Activated CD4-positive, alpha-beta T cell treated with anti-CD3 and anti-CD28 coated beads, Interleukin-2, amount 10 ng/mL, durations not matched to agents 24 days and 14 days (primary cell): ENCODE data around the gene CST3. TPM values are rescaled to one million over a fixed set of nuclear protein-coding genes. Genes with fewer than 3 reads are reported as not detected.

Experiments
- DNase-seq: peaks from one replicate; pipeline ENCODE4 v3.0.0; 2022
- H3K27ac Mint-ChIP-seq: one replicate; pipeline ENCODE4 v1.8.0; 2022; ENCODE audit warnings: mild to moderate bottlenecking, mixed read lengths
- H3K27me3 Mint-ChIP-seq: one replicate; pipeline ENCODE4 v1.8.0; 2022; ENCODE audit warnings: mixed read lengths
- H3K36me3 Mint-ChIP-seq: one replicate; pipeline ENCODE4 v1.8.0; 2022; ENCODE audit warnings: low read depth, mild to moderate bottlenecking, mixed read lengths
- H3K4me1 Mint-ChIP-seq: one replicate; pipeline ENCODE4 v1.8.0; 2021; ENCODE audit warnings: mixed read lengths
- H3K4me3 Mint-ChIP-seq: one replicate; pipeline ENCODE4 v1.8.0; 2022; ENCODE audit warnings: mild to moderate bottlenecking, moderate library complexity, mixed read lengths
- H3K9me3 Mint-ChIP-seq: one replicate; pipeline ENCODE4 v1.8.0; 2021; ENCODE audit warnings: mixed read lengths
- intact Hi-C: fragments of 100-400 bp; cut with micrococcal nuclease; formaldehyde crosslinking; loops from one replicate; pipeline ENCODE4 v1.15.1; 2023
- total RNA-seq: library from RNA; stranded (reverse); gene quantifications from 2 replicates; pipeline ENCODE4 v1.2.3, GENCODE V29; 2022

CST3 gene
- total RNA-seq, 1 donor from 2014 or later, result 0.72 TPM

GRCh38 chr20:23634044-23634801, 3.5 kb downstream of the CST3 start:
- no peak for DNase-seq
- Mint-ChIP-seq H3K9me3 (no peaks in the 10 kb centered on the region), H3K4me3 (no peak overlapping the region), H3K27me3 (peaks cover 15% of the 10 kb centered on the region), H3K27ac (no peak overlapping the region), H3K36me3 (no peaks in the 10 kb centered on the region), H3K4me1 (peaks cover 7% of the 10 kb centered on the region)
- intact Hi-C loops, result no loop called here

DNA sequence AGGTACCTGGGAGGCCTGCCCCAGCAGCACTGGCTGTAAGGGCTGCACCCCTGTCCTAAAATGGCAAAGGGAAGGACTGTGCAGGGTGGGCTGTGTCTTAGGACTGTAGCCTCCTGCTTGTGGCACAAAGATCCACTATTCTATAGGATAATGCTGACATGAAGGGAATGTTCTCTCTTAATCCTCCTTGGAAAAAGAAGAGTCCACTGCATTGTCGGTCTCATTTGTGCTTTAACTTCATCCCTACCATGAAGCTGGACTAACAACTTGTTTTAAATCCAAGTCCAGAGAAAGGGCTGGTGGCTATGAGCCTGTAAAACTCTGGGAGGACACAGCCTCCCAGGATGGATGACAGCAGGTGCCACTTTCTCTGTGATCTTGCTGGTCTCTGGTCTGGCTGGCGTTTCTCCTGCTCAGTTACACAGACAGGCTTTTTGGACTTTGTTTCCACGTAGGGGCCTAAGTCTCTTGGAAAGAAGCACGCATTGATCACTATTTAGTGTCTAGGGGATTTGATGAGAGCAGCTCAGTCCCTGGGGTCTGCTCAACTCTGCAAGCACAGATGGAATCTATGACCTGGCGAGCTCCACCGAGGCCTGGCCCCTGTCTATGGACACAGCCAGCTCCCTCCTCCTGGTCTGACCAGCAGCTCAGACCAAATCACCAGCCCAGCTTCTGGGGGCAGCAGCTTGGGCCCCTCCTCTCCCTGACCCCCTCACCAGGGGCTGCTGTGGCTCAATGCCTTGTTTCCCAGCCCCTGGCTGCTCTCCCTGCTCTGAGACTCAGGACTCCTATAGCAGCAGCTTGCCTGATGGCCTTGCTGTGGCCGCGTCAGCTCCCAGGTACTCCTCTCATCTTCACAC, 4.8 kb downstream of the CST3 start:
- H3K36me3 Mint-ChIP-seq, result no peaks in the 10 kb centered on the region

GRCh38 chr20:23631981-23632710, 5.6 kb downstream of the CST3 start:
- no peak overlapping the region for H3K4me3 Mint-ChIP-seq
- H3K36me3 Mint-ChIP-seq, result no peaks in the 10 kb centered on the region
- intact Hi-C loops, result no loop called here
- peaks cover 12% of the 10 kb centered on the region for H3K27me3 Mint-ChIP-seq
- H3K9me3 Mint-ChIP-seq, result no peaks in the 10 kb centered on the region
- no peak overlapping the region for H3K27ac Mint-ChIP-seq
- peaks cover 6% of the 10 kb centered on the region for H3K4me1 Mint-ChIP-seq
- DNase-seq, result no peak

More for the DNA sequence above, 4.8 kb downstream of the CST3 start:
- Mint-ChIP-seq H3K4me3 (no peak overlapping the region), H3K4me1 (peaks cover 7% of the 10 kb centered on the region), H3K27me3 (peaks cover 13% of the 10 kb centered on the region), H3K9me3 (no peaks in the 10 kb centered on the region), H3K27ac (no peak overlapping the region)
- DNase-seq, result no peak
- intact Hi-C loops, result no loop called here

DNA sequence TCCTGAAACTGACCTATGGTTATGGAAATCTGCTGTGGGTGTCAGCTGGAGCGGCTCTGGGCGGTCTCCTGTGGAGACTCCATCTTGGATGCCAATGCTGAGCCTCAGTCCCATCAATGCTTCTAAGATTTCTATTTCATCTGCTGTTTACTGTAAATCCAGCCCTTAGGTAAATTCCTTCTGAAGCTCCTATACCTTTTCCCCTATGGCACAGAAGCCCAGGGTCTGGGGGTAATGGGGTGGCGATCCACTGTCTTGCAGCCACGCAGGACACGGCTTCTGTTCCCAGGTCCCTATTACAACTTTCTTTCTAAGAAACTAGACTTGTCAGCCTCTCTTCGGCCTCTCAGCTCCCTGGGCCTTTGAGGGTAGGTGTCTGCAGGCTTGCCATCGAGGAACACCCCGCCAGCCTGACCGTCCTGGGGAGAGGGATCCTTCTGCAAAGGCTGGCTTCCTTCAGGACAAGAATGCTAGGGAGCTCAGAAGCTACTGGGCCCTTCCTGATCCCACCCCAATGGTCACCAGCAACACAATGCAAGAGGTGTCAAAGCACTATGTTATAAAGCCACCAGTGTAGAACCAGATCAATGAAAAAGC, 6.4 kb downstream of the CST3 start:
- Mint-ChIP-seq H3K4me3 (no peak overlapping the region), H3K4me1 (no peaks in the 10 kb centered on the region), H3K27me3 (peaks cover 8% of the 10 kb centered on the region), H3K27ac (no peak overlapping the region), H3K36me3 (no peaks in the 10 kb centered on the region), H3K9me3 (no peaks in the 10 kb centered on the region)
- no peak for DNase-seq
- intact Hi-C loops, result no loop called here

DNA sequence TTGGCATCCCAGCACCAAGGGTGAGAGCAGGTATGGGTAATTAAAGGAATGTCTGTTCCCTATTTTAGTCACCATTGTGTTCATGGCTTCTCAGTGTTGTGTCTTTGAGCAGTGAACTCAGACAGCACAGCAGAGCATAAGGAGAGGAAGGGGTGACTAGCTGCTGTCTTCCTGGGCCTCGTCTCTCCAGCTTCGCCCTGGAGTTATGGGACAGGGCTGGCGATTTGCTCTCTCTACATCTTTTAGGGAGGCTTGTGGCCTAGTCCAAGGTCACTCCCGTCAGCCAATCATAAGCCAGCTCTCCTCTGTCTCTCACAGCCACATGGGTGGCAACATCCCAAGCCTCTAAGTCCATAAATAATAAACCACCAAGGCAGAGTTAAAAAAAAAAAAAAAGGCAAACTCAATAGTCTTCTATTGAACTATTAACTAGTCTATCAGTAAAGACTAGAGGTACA, 7.3 kb downstream of the CST3 start:
- no peak overlapping the region for H3K4me3 Mint-ChIP-seq
- intact Hi-C loops, result no loop called here
- H3K27ac Mint-ChIP-seq, result no peak overlapping the region
- H3K36me3 Mint-ChIP-seq, result no peaks in the 10 kb centered on the region
- H3K9me3 Mint-ChIP-seq, result no peaks in the 10 kb centered on the region
- H3K27me3 Mint-ChIP-seq, result peaks cover 4% of the 10 kb centered on the region
- no peak for DNase-seq
- no peaks in the 10 kb centered on the region for H3K4me1 Mint-ChIP-seq

- DNase-seq, result no peak
- H3K4me3 Mint-ChIP-seq, result no peak overlapping the region
- no peaks in the 10 kb centered on the region for H3K9me3 Mint-ChIP-seq
- peaks cover 5% of the 10 kb centered on the region for H3K27me3 Mint-ChIP-seq
- intact Hi-C loops, result no loop called here
- H3K4me1 Mint-ChIP-seq, result no peaks in the 10 kb centered on the region
- no peak overlapping the region for H3K27ac Mint-ChIP-seq
- H3K36me3 Mint-ChIP-seq, result no peaks in the 10 kb centered on the region
Measured at GRCh38 chr20:23629542-23630391, 8.0 kb downstream of the CST3 start.

GRCh38 chr20:23629017-23629541, 8.7 kb downstream of the CST3 start:
- DNase-seq, result no peak
- Mint-ChIP-seq H3K36me3 (no peaks in the 10 kb centered on the region), H3K27me3 (peaks cover 10% of the 10 kb centered on the region), H3K9me3 (no peaks in the 10 kb centered on the region), H3K27ac (no peak overlapping the region), H3K4me3 (no peak overlapping the region), H3K4me1 (peaks cover 3% of the 10 kb centered on the region)
- intact Hi-C loops, result no loop called here

GRCh38 chr20:23628402-23629016, 9.2 kb downstream of the CST3 start:
- Mint-ChIP-seq H3K27me3 (peaks cover 10% of the 10 kb centered on the region), H3K27ac (no peak overlapping the region), H3K4me1 (peaks cover 3% of the 10 kb centered on the region), H3K4me3 (no peak overlapping the region), H3K9me3 (no peaks in the 10 kb centered on the region), H3K36me3 (no peaks in the 10 kb centered on the region)
- intact Hi-C loops, result no loop called here
- DNase-seq, result no peak

GRCh38 chr20:23627501-23627900, 10.3 kb downstream of the CST3 start:
- H3K4me1 Mint-ChIP-seq, result peaks cover 4% of the 10 kb centered on the region
- intact Hi-C loops, result no loop called here
- H3K27me3 Mint-ChIP-seq, result peaks cover 10% of the 10 kb centered on the region
- no peak overlapping the region for H3K27ac Mint-ChIP-seq
- no peak for DNase-seq
- H3K36me3 Mint-ChIP-seq, result no peaks in the 10 kb centered on the region
- H3K4me3 Mint-ChIP-seq, result no peak overlapping the region
- no peaks in the 10 kb centered on the region for H3K9me3 Mint-ChIP-seq

GRCh38 chr20:23626040-23626620, 11.6 kb downstream of the CST3 start:
- Mint-ChIP-seq H3K4me3 (no peak overlapping the region), H3K27ac (no peak overlapping the region), H3K27me3 (peaks cover 10% of the 10 kb centered on the region), H3K9me3 (no peaks in the 10 kb centered on the region), H3K4me1 (peaks cover 4% of the 10 kb centered on the region), H3K36me3 (no peaks in the 10 kb centered on the region)
- DNase-seq, result no peak
- intact Hi-C loops, result no loop called here

- Mint-ChIP-seq H3K4me1 (peaks cover 4% of the 10 kb centered on the region), H3K9me3 (no peaks in the 10 kb centered on the region), H3K27me3 (peaks cover 10% of the 10 kb centered on the region), H3K27ac (no peak overlapping the region), H3K4me3 (no peak overlapping the region), H3K36me3 (no peaks in the 10 kb centered on the region)
- intact Hi-C loops, result no loop called here
- DNase-seq, result no peak
Measured at GRCh38 chr20:23625236-23625964, 12.4 kb downstream of the CST3 start.

DNA sequence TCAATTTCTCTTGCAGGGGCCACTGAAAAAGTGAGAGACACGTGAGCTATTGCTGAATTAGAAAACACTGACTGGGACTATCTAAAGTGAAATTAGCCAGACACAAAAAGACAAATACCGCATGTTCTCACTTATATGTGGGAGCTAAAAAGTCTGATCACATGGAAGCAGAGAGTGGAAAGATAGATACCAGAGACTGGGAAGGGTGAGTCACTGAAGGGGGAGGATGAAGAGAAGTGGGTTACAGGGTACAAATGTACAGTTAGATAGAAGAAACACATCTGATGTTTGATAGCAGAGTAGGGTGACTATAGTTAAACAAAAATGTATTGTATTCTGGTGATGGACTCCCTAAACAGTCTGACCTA, 13.4 kb downstream of the CST3 start:
- Mint-ChIP-seq H3K27me3 (peaks cover 17% of the 10 kb centered on the region), H3K36me3 (no peaks in the 10 kb centered on the region), H3K4me1 (peaks cover 4% of the 10 kb centered on the region), H3K9me3 (no peaks in the 10 kb centered on the region), H3K4me3 (no peak overlapping the region), H3K27ac (no peak overlapping the region)
- no peak for DNase-seq
- intact Hi-C loops, result no loop called here
